ENCODE results near the gene DNAH17. TPM values are rescaled to one million over a fixed set of nuclear protein-coding genes. Genes with fewer than 3 reads are reported as not detected.
A peak's percentile ranks its signal among the peaks of the same experiment; 100 is the strongest.

DNAH17 gene
- total and polyA plus RNA-seq, 2 of the 13 experiments (the other 11 are each of a cell fraction or from before 2014, with no cell fraction given): 0.86 to 1.6 TPM

- TF ChIP-seq AGO2 (optimal IDR thresholded peaks at IDR 0.05; ENCODE audit: low read depth, low read length) (peak; percentile 81), KAT2B (IDR thresholded peaks at IDR 0.05; ENCODE audit: borderline replicate concordance, low read depth, low read length) (no peak), ZNF576 (CRISPR knock-in tag; IDR thresholded peaks at IDR 0.05) (no peak)
- H2AFZ ChIP-seq (ENCODE audit: low read length): no peak overlapping the region
- no peak overlapping the region for H3K4me2 ChIP-seq (ENCODE audit: low read depth, low read length)
- ChIA-PET CTCF (ENCODE audit: low intra/inter-chr PET ratio, low total read pairs) (no interaction called here), POLR2A (no interaction called here)
- H3K79me2 ChIP-seq (ENCODE audit: insufficient read depth, low read length): no peaks in the 10 kb centered on the region
- no peaks in the 10 kb centered on the region for H3K27me3 ChIP-seq (ENCODE audit: control insufficient read depth in 1 of 2, insufficient read depth in 2 of 2, low read length in 2 of 2)
- no peak overlapping the region for H3K4me3 ChIP-seq (replicated peaks in 1 of 3; ENCODE audit: insufficient read depth in 1 of 3, low read depth in 2 of 3, low read length in 3 of 3)
- in situ Hi-C loops (cut with HindIII; ENCODE audit: extremely low pct_ligation_motif_present, low pct_unique_long_range_greater_than_20kb) (no loop called here), intact Hi-C loops (cut with micrococcal nuclease; ENCODE audit: unreplicated experiment) (no loop called here)
- peaks cover 11% of the 10 kb centered on the region for H3K4me1 ChIP-seq (ENCODE audit: insufficient read depth, low read length)
- H3K36me3 ChIP-seq (replicated peaks in 1 of 2; ENCODE audit: control insufficient read depth in 1 of 2, insufficient read depth in 2 of 2, low read length in 2 of 2): peaks cover 22 to 34% of the 10 kb centered on the region in 2 experiments
- H3K9me3 ChIP-seq (ENCODE audit: low read length): no peaks in the 10 kb centered on the region
- FAIRE-seq: no peak
- 97% methylated on average over 20 of the region's 20 CpGs for WGBS (ENCODE audit: low lambda C conversion rate)
- DNase-seq (ENCODE audit: low spot score): no peak
- no peak overlapping the region for H3K9ac ChIP-seq (ENCODE audit: insufficient read depth, low read depth, low read length)
- H4K20me1 ChIP-seq (ENCODE audit: insufficient read depth, low read length): no peaks in the 10 kb centered on the region; the same call in 1 of the 2 replicates
- ATAC-seq: no peak
- BruUV-seq (replicated peaks): no TSS peak
- no peak overlapping the region for H3K27ac ChIP-seq (ENCODE audit: extremely low read length, insufficient read depth, low read length)
Measured at GRCh38 chr17:78428025-78428575, 149.1 kb downstream of the DNAH17 start.

GRCh38 chr17:78427140-78427539 lies 150.1 kb downstream of the DNAH17 start:
- CTCF ChIA-PET (ENCODE audit: low intra/inter-chr PET ratio, low total read pairs): no interaction called here
- Histone ChIP-seq H3K4me1 (ENCODE audit: insufficient read depth, low read length) (peaks cover 6% of the 10 kb centered on the region), H3K36me3 (replicated peaks in 1 of 2; ENCODE audit: control insufficient read depth in 1 of 2, insufficient read depth in 2 of 2, low read length in 2 of 2) (peaks cover 23 to 41% of the 10 kb centered on the region in 2 experiments), H3K27me3 (ENCODE audit: control insufficient read depth in 1 of 2, insufficient read depth in 2 of 2, low read length in 2 of 2) (no peaks in the 10 kb centered on the region), H3K9ac (ENCODE audit: insufficient read depth, low read depth, low read length) (no peak overlapping the region), H3K4me3 (replicated peaks in 1 of 3; ENCODE audit: insufficient read depth in 1 of 3, low read depth in 2 of 3, low read length in 3 of 3) (no peak overlapping the region), H3K4me2 (ENCODE audit: low read depth, low read length) (no peak overlapping the region), H3K79me2 (ENCODE audit: insufficient read depth, low read length) (no peaks in the 10 kb centered on the region), H2AFZ (ENCODE audit: low read length) (no peak overlapping the region), H3K9me3 (ENCODE audit: low read length) (no peaks in the 10 kb centered on the region), H4K20me1 (ENCODE audit: insufficient read depth, low read length) (peaks cover 3% of the 10 kb centered on the region), H3K27ac (ENCODE audit: extremely low read length, insufficient read depth, low read length) (no peak overlapping the region)
- ATAC-seq (no peak), DNase-seq (ENCODE audit: low spot score) (no peak), FAIRE-seq (no peak)
- in situ Hi-C loops (cut with HindIII; ENCODE audit: extremely low pct_ligation_motif_present, low pct_unique_long_range_greater_than_20kb): no loop called here
- no TSS peak for BruUV-seq (replicated peaks)
- WGBS (ENCODE audit: low lambda C conversion rate): 99% methylated on average over 11 of the region's 11 CpGs
- POLR2A ChIA-PET: no interaction called here
- intact Hi-C loops (cut with micrococcal nuclease; ENCODE audit: unreplicated experiment): no loop called here
- no peak for TF ChIP-seq ZNF225 (CRISPR knock-in tag; IDR thresholded peaks at IDR 0.05)
- TF ChIP-seq ZNF260 (CRISPR knock-in tag; IDR thresholded peaks at IDR 0.05; ENCODE audit: borderline replicate concordance, low read depth): no peak
- TF ChIP-seq ZNF709 (CRISPR knock-in tag; IDR thresholded peaks at IDR 0.05): no peak
- TF ChIP-seq ZFAT (CRISPR knock-in tag; conservative IDR thresholded peaks at IDR 0.05): no peak
- no peak for TF ChIP-seq PHF21A (CRISPR knock-in tag; IDR thresholded peaks at IDR 0.05)
- no peak for TF ChIP-seq ZBED4 (CRISPR knock-in tag; IDR thresholded peaks at IDR 0.05; ENCODE audit: borderline replicate concordance)
- no peak for TF ChIP-seq SALL2 (CRISPR knock-in tag; IDR thresholded peaks at IDR 0.05)
- no peak for TF ChIP-seq ZNF264 (CRISPR knock-in tag; IDR thresholded peaks at IDR 0.05)
- no peak for TF ChIP-seq GATA4 (IDR thresholded peaks at IDR 0.05; ENCODE audit: borderline replicate concordance, low read depth)
- TF ChIP-seq ZNF788 (CRISPR knock-in tag; IDR thresholded peaks at IDR 0.05; ENCODE audit: borderline replicate concordance): no peak
- no peak for TF ChIP-seq TBL1XR1 (IDR thresholded peaks at IDR 0.05; ENCODE audit: borderline replicate concordance, low read length, partially characterized antibody)
- no peak for TF ChIP-seq MED13 (CRISPR knock-in tag; IDR thresholded peaks at IDR 0.05)
- TF ChIP-seq TMF1 (CRISPR knock-in tag; IDR thresholded peaks at IDR 0.05; ENCODE audit: low read depth): no peak

All from HepG2 (cell line).